ENCODE measurements around the gene CALN1.

CALN1 gene

DNA sequence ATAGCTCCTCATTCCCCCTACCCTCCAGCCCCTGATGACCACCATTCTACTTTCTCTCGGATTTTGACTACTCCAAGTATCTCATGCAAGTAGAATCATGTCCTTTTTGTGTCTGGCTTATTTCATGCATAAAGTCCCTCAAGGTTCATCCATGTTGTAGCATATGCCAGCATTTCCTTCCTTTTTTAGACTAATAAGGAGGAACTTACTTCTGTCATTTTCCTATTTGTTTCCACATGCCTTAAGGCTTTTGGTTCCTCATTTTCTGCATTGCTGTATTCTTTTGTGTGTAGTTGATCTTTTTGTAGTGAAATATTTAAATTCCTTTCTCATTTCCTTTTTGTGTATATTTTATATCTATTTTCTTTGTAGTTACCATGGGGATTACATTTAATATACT lies 376.9 kb downstream of the CALN1 start:
- no peak for DNase-seq (ENCODE audit: low read depth)

DNA sequence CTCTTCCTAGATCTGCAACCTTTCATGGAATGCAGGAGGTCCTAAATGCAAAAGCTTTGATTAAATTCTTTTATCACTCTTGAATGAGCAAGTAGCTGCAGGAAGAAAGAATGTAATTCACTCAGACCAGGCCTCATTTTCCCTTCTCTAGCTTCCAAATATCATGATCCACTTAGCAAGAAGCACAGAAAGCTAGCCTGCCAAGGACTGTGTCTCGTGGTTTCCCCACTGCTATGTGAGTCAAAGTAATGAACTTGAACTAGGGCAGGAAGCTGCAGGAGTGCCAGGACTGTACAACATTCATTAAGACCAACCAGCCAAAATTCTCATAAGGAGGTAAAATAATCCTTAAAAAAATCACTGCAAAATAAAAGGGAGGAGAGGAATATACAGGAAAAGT lies 379.2 kb downstream of the CALN1 start:
- no peak for DNase-seq (ENCODE audit: low read depth)

DNA sequence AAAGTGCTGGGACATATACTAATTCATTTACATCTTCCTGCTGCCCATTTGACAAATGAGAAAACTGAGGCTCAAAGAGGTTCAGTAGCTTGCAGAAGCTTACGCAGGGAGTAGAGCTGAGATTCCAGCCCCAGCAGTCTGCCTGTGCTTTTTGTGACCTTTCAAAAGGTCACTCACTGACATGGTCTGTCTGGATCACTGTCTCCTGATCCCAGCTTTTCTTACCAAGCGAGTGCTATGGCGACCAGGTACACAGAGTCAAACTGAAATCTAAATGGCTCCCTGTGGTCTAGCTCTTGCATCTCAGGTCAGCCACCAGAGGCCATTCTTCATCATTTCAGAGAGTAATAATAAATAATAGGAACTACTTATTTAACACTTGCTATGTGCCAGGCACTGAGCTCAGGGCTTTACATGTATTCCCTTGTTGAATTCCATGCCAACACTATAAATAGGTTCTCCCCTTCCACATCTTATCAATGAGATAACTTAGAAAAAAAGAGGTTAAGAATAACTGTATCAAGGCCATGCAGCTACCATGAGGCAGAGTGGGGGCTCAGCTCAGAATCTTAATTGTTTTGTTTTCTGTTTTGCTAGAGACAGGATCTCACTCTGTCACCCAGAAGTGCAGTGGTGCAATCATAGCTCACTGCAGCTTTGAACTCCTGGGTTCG lies 381.0 kb downstream of the CALN1 start:
- no peak for DNase-seq (ENCODE audit: low read depth)

DNA sequence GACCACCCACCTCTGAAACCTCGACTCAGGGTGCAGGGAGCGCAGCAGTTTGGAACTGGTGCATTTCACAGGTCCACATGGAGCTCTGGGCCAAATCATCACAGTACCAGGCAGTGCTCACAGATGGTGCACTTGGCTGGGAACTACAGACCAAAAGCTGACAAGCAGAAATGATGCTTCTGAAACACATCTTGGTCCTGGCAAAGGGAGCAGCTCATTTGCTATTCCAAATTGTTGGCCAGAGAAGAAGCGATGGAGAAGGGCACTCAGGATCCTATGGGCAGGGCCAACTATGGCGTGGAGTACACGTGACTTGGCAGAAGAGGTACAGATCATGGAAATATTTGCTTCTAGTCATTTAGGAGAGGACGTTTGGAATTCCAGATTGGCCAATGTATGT lies 383.9 kb downstream of the CALN1 start:
- DNase-seq (ENCODE audit: low read depth): no peak

DNA sequence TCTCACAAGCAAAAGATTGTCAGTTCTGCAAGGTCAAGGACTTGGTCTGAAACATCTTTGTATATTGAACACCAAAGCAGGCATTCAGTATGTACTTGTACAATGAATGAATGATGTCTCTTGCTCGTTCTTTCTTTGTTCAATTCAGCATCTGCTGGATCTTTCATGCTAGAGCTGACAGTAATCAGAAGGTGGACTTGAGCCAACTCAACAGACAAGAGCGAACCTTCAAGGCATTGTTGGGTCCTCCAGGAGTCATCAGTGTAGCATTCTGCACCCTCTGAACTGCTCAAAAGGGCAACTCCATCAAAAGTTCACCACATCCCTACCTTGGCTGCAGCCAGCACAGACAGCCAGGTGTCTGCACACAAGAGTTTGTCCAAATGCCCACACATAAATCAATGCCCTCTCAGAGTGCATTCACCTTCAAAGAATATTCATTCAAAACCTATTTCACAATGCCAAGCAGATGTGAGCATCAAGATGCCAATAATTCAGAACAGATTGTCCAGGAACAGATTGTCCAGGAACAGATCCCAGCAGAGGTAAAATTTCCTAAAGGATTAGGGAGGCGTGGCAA lies 386.7 kb downstream of the CALN1 start:
- no peak for DNase-seq (ENCODE audit: low read depth)

DNA sequence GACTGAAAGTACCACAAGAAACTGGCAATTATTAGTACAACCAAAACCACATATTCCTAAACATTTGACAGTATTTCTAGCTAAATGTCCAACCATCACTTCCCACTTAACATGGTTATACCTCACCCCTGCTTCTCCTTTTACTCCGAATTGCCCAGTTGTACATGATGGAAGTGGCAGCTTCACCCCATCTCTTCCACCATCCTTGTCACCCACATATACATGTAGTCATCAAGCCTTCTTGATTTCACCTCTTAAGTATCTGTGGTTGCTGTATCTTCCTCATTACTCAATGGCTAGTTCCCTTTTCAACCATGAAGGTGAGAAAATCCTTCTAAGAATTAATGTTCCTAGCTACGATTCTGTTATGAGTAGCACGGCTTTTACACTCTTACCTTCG lies 388.2 kb downstream of the CALN1 start:
- no peak for DNase-seq (ENCODE audit: low read depth)

DNA sequence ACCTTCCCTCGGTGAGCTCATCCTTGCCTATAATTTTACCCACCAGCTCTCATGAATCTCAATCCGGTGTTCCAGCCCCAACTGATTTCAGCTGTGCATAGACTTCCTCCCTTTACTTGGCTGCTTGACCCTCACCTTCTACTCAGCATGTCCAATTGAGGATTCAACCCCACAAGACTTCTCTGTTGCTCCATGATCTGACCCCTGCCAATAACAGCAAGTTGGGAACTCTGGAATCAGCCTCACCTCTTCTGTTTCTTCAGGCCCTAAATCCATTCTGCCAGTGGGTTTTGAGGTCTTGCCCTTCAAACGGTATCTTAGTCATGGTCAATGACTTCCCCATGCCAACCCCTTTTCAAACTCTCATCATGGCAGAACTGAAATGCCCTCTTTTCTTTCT lies 390.4 kb downstream of the CALN1 start:
- DNase-seq (ENCODE audit: low read depth): no peak

DNA sequence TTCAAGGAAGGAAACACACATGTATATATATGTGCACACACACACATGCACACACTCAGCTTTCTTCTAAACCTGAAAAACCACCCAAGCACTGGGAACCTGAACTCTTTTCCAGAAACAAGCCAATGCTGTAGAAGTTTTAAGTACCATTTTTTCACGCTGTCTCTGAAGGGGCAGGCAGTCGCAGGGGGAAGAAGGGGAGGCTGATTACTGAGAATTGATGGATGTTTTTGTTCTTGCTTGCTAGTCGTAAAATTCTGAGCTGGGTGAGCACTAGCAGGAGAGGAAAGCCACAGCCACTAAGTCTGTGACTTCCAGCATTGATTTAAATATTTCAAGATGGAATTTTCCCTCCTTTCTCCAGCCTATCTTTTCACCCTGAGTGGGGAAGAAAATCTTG lies 391.8 kb downstream of the CALN1 start:
- no peak for DNase-seq (ENCODE audit: low read depth)

DNA sequence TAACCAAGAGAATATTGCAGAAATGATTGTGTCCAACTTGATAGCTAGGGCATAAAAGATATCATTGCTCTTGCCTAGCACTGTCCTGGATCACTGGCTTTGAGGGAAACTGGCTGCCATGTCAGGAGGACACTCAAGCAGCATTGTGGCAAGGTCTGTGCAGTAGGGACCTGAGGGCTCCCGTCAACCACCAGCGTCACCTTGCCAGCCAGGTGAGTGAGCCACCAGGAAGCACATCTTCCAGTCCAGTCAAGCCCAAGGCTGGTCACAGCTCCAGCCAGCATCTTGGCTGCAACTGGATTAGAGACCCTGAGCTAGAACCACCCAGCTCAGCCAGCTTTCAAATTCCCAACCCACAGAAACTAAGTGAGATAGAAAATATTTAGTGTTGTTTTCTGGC lies 392.7 kb downstream of the CALN1 start:
- DNase-seq (ENCODE audit: low read depth): no peak

DNA sequence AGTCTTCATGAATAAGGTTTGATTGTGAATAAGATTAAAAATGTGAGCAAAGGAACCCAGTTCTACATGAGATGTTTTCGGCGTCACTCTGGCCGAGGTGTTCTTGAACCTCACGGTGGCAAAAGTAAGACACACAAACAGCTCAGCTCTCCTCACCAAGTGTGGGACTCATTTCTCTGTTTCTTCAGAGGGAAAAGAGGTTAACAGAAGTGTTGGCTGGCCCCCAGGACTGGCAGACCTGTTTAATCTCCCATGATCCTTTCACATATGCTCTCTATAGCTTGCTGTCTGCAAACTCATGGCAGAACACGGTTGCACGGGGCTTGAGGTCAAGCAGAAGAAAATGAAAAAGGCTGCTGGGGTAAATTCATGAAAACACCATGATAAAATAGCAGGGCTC lies 394.4 kb downstream of the CALN1 start:
- no peak for DNase-seq (ENCODE audit: low read depth)

DNA sequence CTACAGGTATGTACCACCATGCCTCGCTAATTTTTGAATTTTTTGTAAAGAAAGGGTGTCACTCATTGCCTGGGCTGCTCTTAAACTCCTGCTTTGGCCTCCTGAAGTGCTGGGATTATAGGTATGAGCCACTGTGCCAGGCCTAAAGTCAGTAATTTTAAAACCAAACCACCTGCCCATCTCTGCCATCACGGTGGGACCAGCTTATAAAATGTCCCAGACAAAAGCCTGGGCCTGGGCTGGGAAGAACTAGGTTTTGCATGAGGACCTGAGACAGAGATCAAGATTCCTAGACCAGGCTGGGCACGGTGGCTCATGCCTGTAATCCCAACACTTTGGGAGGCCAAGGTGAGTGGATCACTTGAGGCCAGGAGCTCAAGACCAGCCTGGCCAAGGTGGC lies 395.6 kb downstream of the CALN1 start:
- DNase-seq (ENCODE audit: low read depth): no peak

DNA sequence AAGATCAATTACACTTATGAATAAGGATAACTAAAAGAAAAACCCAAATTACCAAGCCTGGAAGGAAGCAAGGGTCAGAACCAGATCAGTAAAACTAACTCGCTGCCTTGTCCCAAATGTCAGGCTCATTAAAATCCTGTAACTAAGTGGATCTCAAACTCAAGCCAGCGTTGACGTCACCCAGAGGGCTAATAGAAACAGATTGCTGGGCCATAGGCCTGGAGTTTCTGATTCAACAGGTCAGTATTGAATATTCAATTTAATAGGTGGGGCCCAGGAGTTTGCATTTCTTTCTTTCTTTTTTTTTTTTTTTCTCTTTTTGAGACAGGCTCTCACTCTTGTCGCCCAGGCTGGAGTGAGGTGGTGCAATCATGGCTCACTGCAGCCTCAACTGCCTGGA lies 397.0 kb downstream of the CALN1 start:
- no peak for DNase-seq (ENCODE audit: low read depth)

DNA sequence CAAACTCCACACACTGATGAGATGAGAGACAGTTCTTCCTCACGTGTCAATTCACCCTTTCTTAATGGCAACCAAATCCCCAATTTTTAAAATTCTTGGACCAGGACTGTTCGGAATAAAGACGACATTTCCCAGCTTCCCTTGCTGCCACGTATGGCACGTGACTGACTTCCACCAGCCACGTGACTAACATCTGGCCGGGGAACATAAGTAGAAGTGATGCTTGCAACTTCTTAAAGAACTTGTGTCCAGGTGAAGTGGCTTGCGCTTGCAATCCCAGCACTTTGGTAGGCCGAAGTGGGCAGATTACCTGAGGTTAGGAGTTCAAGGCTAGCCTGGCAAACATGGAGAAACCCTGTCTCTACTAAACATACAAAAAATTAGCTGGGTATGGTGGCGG lies 405.1 kb downstream of the CALN1 start:
- DNase-seq (ENCODE audit: low read depth): no peak

DNA sequence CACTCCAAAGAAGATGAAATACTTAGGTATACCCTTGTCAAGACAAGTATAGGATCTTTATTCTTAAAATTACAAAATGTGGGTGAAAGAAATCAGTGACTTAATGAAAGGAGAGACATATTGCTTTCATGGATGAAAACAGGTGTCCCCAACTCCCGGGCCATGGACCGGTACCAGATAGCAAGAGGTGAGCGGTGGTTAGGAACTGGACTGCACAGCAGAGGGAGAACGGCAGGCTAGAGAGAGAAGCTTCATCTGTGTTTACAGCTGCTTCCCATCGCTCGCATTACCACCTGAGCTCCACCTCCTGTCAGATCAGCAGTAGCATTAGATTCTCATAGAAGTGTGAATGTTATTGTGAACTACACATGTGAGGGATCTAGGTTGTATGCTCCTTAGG lies 408.9 kb downstream of the CALN1 start:
- DNase-seq (ENCODE audit: low read depth): no peak

DNA sequence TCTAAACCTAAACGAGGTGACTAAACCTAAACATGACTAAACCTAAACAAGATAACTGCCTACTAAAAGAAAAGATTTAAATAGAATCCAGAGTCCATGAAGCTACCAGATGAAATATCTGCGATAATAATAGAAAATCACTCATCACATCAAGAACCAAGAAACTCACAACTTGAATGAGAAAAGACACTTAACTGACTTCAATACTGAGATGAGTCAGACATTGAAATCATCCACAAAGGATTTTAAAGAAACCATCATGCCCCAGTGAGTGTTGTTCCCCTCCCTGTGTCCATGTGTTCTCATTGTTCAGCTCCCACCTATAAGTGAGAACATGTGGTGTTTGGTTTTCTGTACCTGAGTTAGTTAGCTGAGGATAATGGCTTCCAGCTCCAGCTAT lies 416.0 kb downstream of the CALN1 start:
- DNase-seq (ENCODE audit: low read depth): no peak

DNA sequence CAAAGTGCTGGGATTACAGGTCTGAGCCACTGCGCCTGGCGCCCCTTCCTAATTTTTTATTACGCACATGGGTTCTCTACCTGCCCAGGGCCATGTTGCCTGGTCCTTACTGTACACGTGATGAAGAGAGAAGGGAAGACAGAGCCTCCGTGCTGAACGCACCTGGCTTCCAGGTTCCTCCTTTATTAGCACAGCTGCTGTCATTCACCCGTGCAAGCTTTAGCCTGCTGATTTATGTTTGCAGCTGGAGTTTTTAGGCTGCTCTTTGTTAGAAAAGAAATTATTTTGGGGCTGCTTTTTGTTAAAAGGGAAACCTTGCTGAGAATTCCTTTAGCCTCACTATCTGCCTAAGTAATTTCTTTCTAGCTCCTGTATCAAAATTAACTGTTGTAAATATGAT lies 417.0 kb downstream of the CALN1 start:
- no peak for DNase-seq (ENCODE audit: low read depth)

DNA sequence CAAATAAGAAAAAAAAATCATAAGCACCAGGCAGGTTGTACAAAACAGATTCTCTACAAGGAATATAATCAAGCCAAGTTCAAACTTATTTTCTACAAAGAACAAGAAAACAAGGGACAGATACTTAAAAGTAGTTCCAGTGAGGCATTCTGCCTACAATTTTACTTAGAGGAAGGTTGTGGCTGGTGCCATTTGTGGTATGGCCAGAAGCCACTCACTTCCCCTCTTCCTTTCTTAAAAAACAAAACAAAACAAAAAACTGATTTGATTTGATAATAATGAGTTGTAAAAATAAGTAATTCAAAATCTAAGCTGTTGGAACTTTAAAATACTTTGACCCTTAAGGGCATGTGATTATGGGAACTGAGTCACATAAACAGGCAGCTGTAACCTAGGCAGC lies 420.6 kb downstream of the CALN1 start:
- DNase-seq (ENCODE audit: low read depth): no peak

DNA sequence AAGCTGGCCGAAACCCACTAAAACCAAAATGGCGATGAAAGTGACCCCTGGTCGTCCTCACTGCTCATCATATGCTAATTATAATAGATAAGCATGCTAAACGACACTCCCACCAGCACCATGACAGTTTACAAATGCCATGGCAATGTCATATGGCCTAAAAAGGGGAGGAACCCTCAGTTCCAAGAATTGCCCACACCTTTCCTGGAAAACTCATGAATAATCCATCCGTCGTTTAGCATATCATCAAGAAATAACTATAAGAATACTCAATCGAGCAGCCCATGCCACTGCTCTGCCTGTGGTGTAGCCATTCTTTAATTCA lies 422.0 kb downstream of the CALN1 start:
- DNase-seq (ENCODE audit: low read depth): no peak

DNA sequence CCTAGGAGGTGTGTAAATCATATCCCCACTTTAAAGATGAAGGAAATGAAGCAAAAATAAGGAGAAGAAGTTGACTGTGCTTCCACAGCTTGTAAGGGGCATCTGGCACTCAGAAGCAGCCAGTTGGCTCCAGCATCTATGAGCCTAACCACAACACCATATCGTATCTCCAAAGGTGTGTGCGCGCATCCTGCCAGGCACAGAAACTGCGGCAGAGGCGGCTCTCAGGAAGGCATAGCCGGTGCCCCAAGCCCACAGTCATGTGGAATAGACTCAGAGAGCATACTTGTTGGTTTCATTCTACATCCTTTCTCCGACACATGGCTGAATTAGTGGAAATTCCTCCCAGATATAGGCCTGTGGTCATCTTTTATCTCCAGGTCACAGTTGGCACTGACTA lies 423.9 kb downstream of the CALN1 start:
- no peak for DNase-seq (ENCODE audit: low read depth)

DNA sequence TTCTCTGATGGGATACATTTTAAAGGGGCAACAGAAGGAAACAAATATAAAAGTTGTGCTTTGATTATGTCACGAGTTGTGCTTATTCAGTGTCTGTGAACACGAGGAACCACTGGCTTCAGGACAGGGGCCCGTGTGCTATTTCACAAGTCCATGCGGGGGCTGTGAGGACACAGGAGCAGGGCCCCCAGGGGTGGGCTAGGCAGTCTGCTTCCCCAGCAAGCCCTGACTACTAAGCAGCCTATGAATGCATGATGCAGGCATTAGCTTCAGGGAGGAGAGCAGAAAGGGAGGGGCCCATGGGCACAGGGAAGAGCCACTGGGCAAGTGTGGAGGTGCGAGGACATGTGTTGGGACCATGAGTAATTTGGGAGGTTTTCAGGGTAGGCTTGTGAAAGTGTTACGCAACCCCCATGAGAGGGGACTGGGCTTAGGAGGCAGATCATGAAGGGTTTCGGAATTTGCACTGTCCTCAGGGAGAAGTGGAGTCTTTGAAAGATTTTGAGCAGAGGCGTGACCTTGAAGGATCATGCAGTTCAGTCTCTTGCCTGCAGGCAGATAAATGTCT lies 424.9 kb downstream of the CALN1 start:
- no peak for DNase-seq (ENCODE audit: low read depth)

DNA sequence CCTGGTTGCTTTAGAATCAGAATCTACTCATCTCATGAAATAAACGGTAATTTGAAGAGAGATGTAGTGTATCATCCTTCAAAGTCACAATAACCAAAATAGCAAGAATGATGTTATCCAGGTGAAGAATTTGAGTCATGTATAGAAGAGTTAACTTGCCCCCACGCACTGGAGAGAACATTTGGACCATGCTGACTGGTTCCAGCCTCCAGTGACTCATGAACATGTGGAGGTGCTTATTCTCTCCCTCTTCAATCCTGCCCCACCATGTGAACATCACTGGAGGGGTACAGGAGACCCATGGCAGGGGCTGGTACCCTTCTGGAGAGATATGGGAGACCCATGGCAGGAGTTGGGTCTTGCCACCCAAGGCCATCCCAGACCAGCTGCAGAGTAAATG lies 427.8 kb downstream of the CALN1 start:
- no peak for DNase-seq (ENCODE audit: low read depth)

DNA sequence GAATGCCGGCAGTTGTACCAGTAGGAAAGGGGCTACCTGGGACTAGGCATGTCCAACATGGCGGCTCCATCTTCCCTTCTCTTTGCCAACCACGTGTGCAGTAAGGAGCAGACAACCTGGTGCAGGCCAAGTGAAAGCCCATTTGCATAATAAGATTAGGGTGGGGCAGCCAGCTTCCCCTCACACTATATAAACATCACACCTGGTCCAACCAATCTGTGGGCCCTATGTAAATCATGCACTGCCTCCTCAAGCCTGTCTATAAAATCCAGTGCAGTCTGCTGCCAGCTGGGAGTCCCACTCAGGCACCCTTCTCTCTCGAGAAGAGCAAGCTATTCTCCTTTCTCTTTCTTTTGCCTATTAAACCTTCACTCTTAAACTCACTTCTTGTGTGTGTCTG lies 429.3 kb downstream of the CALN1 start:
- DNase-seq (ENCODE audit: low read depth): no peak

DNA sequence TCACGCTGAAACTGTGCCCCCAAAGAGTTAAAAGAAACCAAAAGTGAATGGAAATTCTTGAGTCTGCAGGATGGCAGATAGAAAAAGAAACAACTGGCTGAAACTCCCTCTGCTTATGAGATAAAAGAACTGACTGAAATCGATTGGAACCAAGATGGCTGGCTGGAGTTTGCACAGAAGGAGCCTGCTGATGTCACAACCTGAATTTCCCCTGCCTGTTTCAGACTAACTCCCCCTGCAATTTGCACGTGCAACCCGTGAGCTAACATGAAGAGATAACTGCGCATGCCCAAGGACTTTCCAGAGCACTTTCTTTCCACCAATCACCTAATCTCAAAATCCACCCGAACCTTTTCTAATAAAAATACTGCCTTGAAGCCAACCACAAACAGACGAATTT lies 435.5 kb downstream of the CALN1 start:
- no peak for DNase-seq (ENCODE audit: low read depth)

DNA sequence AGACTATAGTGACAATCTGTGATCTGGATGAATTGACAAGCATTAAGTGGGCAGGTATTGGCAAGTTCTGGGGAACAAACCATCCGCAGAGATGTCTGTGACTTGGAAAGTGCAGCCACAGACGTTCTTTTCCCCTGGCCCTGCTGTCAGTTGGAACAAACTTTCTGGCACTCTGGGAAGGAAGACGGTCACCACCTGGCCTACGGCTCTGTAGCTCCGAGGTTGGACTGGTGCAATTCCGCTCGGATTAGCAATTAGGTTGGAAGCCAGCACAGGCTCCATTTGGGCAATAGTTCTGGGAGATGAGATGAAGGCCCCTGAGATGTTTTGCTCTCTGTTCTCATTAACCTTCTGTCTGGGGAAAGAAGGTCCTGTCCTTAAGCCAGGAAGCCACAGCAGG lies 437.5 kb downstream of the CALN1 start:
- DNase-seq (ENCODE audit: low read depth): no peak
